Measurements from ENCODE around the gene DMRT3.

The DMRT3 gene

GRCh38 chr9:952546-952945 is 23.9 kb upstream of the DMRT3 start:
- H3K9me3 ChIP-seq (ENCODE audit: control insufficient read depth, low read length), result no peaks in the 10 kb centered on the region
- no peaks in the 10 kb centered on the region for H3K36me3 ChIP-seq (ENCODE audit: control insufficient read depth, insufficient read depth, low read length)
- H3K27ac ChIP-seq (ENCODE audit: low read depth, low read length, severe bottlenecking), result no peak overlapping the region
- H3K4me3 ChIP-seq (ENCODE audit: extremely low read depth, insufficient read depth, low read length, poor library complexity, severe bottlenecking), result no peak overlapping the region
- WGBS, 2 experiments (ENCODE audit: insufficient coverage in 2 of 2), result 94% methylated on average over 2 of the region's 4 CpGs; no CpG with 5 or more reads in 1 of the 2 experiments
- no peaks in the 10 kb centered on the region for H3K4me1 ChIP-seq (ENCODE audit: control insufficient read depth, insufficient read depth, low read length, poor library complexity, severe bottlenecking)

DNA sequence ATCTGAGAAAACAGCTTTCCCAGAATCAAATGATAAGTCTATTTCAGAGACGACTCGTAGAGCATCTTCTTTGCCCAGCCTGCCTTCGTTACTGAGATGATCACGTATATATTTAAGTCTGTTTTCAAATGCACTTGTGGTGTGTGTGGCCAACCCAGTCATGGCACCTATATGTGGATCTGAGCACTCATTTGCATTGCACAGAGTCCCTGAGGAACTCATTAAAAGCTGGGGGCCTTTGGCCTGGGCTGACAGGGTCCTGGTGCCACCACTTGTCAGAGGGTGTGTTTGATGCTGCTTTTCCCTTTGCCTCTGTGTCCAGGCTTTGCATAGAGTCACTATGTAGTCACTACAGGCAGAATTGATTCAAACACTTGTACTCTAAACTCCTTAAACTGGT is 17.4 kb upstream of the DMRT3 start:
- Histone ChIP-seq H3K4me3 (ENCODE audit: extremely low read depth, insufficient read depth, low read length, poor library complexity, severe bottlenecking) (no peak overlapping the region), H3K27ac (ENCODE audit: low read depth, low read length, severe bottlenecking) (no peak overlapping the region), H3K36me3 (ENCODE audit: control insufficient read depth, insufficient read depth, low read length) (no peaks in the 10 kb centered on the region), H3K9me3 (ENCODE audit: control insufficient read depth, low read length) (no peaks in the 10 kb centered on the region), H3K4me1 (ENCODE audit: control insufficient read depth, insufficient read depth, low read length, poor library complexity, severe bottlenecking) (no peaks in the 10 kb centered on the region)
- WGBS, 2 experiments (ENCODE audit: insufficient coverage in 2 of 2), result 80 to 100% methylated on average over 2 to 3 of the region's 4 CpGs

DNA sequence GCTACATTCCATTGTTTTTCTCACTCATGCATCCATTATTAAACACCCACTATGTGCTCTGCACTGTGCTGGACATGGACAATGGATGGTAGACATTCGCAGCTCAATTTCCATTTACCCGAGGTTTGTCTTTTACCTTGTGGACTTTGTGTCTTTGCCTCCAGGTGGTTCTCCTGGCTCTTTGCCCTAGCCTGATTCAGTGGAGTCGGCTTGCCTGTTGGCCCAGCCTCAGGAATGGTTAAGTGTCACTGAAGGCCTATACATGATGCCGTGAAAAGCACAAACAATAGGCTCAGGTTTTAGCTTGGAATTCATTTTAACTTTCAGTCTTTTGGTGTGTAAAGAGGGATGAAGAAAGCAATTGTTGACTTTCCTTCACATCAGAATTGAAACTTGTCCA is 16.5 kb upstream of the DMRT3 start:
- Histone ChIP-seq H3K4me3 (ENCODE audit: extremely low read depth, insufficient read depth, low read length, poor library complexity, severe bottlenecking) (no peak overlapping the region), H3K4me1 (ENCODE audit: control insufficient read depth, insufficient read depth, low read length, poor library complexity, severe bottlenecking) (no peaks in the 10 kb centered on the region), H3K27ac (ENCODE audit: low read depth, low read length, severe bottlenecking) (no peak overlapping the region), H3K9me3 (ENCODE audit: control insufficient read depth, low read length) (no peaks in the 10 kb centered on the region), H3K36me3 (ENCODE audit: control insufficient read depth, insufficient read depth, low read length) (no peaks in the 10 kb centered on the region)
- 86 to 88% methylated on average over 3 to 4 of the region's 4 CpGs for WGBS, 2 experiments (ENCODE audit: insufficient coverage in 2 of 2)

DNA sequence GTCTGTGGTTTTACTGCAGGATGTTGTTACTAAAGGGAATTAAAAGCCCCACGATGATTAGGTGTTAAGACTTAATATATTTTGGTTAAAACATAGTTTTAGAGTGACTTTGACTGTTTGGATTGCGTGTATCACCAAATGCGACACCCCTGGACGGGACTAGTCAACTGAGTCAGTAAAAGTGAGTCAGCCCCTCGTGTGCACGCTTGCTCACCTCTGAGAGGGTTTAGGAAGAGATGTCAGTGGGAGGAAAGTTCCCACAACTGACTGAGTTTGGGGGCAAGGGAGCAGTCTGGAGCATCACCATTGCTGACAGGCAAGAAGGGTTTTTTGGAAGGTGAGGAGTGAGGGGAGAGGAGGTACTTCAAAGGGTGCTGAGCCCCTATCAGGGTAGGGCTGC is 14.4 kb upstream of the DMRT3 start:
- 80 to 86% methylated on average over 6 of the region's 6 CpGs for WGBS, 2 experiments (ENCODE audit: insufficient coverage in 2 of 2)
- H3K4me1 ChIP-seq (ENCODE audit: control insufficient read depth, insufficient read depth, low read length, poor library complexity, severe bottlenecking), result no peaks in the 10 kb centered on the region
- no peak overlapping the region for H3K27ac ChIP-seq (ENCODE audit: low read depth, low read length, severe bottlenecking)
- no peaks in the 10 kb centered on the region for H3K9me3 ChIP-seq (ENCODE audit: control insufficient read depth, low read length)
- H3K4me3 ChIP-seq (ENCODE audit: extremely low read depth, insufficient read depth, low read length, poor library complexity, severe bottlenecking), result no peak overlapping the region
- no peaks in the 10 kb centered on the region for H3K36me3 ChIP-seq (ENCODE audit: control insufficient read depth, insufficient read depth, low read length)

GRCh38 chr9:965497-965896 is 11.0 kb upstream of the DMRT3 start:
- 45% methylated on average over 3 to 4 of the region's 4 CpGs for WGBS, 2 experiments (ENCODE audit: insufficient coverage in 2 of 2)
- Histone ChIP-seq H3K4me1 (ENCODE audit: control insufficient read depth, insufficient read depth, low read length, poor library complexity, severe bottlenecking) (no peaks in the 10 kb centered on the region), H3K4me3 (ENCODE audit: extremely low read depth, insufficient read depth, low read length, poor library complexity, severe bottlenecking) (no peak overlapping the region), H3K27ac (ENCODE audit: low read depth, low read length, severe bottlenecking) (no peak overlapping the region), H3K9me3 (ENCODE audit: control insufficient read depth, low read length) (no peaks in the 10 kb centered on the region), H3K36me3 (ENCODE audit: control insufficient read depth, insufficient read depth, low read length) (no peaks in the 10 kb centered on the region)

- Histone ChIP-seq H3K4me3 (ENCODE audit: extremely low read depth, insufficient read depth, low read length, poor library complexity, severe bottlenecking) (no peak overlapping the region), H3K4me1 (ENCODE audit: control insufficient read depth, insufficient read depth, low read length, poor library complexity, severe bottlenecking) (no peaks in the 10 kb centered on the region)
Observed at GRCh38 chr9:966870-967269, 9.6 kb upstream of the DMRT3 start.

DNA sequence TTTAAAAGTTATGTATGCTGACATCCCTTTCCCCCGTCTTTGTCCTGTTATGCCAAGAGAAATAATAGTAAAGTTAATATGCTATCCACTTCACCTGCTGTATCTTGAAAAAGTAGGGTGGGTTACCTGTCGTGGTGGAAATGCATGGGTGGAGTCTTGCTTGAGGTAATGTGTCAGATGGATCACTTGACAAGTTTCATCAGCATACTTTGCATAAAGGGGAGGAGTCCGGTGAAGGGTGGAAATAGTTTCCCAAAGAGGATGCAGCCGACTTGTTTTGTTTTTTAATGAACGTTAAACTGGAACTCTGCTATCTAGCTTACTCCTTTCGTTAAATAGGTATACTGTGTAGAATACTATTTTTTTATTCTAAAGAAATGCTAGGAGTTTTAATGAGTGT is 9.0 kb upstream of the DMRT3 start:
- WGBS, 2 experiments (ENCODE audit: insufficient coverage in 2 of 2), result 0% methylated on average over 1 of the region's 6 CpGs; no CpG with 5 or more reads in 1 of the 2 experiments
- no peaks in the 10 kb centered on the region for H3K36me3 ChIP-seq (ENCODE audit: control insufficient read depth, insufficient read depth, low read length)
- H3K4me1 ChIP-seq (ENCODE audit: control insufficient read depth, insufficient read depth, low read length, poor library complexity, severe bottlenecking), result no peaks in the 10 kb centered on the region
- no peak overlapping the region for H3K27ac ChIP-seq (ENCODE audit: low read depth, low read length, severe bottlenecking)
- H3K4me3 ChIP-seq (ENCODE audit: extremely low read depth, insufficient read depth, low read length, poor library complexity, severe bottlenecking), result no peak overlapping the region
- H3K9me3 ChIP-seq (ENCODE audit: control insufficient read depth, low read length), result no peaks in the 10 kb centered on the region

More at GRCh38 chr9:966870-967269, 9.6 kb upstream of the DMRT3 start:
- Histone ChIP-seq H3K9me3 (ENCODE audit: control insufficient read depth, low read length) (no peaks in the 10 kb centered on the region), H3K36me3 (ENCODE audit: control insufficient read depth, insufficient read depth, low read length) (no peaks in the 10 kb centered on the region), H3K27ac (ENCODE audit: low read depth, low read length, severe bottlenecking) (no peak overlapping the region)
- WGBS, 2 experiments (ENCODE audit: insufficient coverage in 2 of 2), result 33% methylated on average over 2 of the region's 3 CpGs; no CpG with 5 or more reads in 1 of the 2 experiments

DNA sequence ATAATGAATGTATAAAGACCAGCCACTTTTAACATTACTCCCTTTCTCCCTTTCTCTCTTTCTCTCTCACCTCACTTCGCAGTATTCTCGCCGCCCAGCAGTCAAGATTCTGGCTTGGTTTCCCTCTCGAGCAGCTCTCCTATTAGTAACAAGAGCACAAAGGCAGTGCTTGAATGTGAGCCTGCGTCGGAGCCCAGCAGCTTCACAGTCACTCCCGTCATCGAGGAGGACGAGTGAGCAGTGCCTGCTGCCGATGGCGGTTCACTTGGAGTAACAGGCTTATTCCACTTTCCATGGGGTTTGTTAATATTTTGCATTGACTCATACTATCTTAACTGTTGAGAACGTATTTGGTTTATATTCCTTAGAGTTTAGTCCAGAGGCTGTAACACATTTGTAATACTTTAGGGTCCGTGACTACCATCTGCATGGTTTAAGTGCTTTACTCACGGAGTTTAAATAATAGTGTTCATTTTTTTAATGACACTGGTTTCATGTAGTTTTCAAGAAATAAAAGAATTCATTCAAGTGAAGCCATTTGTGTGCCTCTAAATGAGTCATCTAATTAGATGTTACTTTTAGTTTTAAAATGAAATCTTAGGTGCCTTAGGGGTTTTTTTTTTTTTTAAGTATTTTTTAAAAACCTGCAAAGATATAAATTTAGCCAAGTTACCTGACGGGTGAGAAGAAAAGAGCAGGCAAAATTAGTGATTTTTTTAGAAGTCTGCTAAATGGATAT is 8.4 kb upstream of the DMRT3 start:
- Histone ChIP-seq H3K9me3 (ENCODE audit: control insufficient read depth, low read length) (no peaks in the 10 kb centered on the region), H3K4me3 (ENCODE audit: extremely low read depth, insufficient read depth, low read length, poor library complexity, severe bottlenecking) (no peak overlapping the region), H3K4me1 (ENCODE audit: control insufficient read depth, insufficient read depth, low read length, poor library complexity, severe bottlenecking) (no peaks in the 10 kb centered on the region), H3K36me3 (ENCODE audit: control insufficient read depth, insufficient read depth, low read length) (no peaks in the 10 kb centered on the region), H3K27ac (ENCODE audit: low read depth, low read length, severe bottlenecking) (no peak overlapping the region)
- 0 to 3% methylated on average over 1 to 11 of the region's 15 CpGs for WGBS, 2 experiments (ENCODE audit: insufficient coverage in 2 of 2)

- no peak overlapping the region for H3K4me3 ChIP-seq (ENCODE audit: extremely low read depth, insufficient read depth, low read length, poor library complexity, severe bottlenecking)
- no peaks in the 10 kb centered on the region for H3K9me3 ChIP-seq (ENCODE audit: control insufficient read depth, low read length)
- H3K36me3 ChIP-seq (ENCODE audit: control insufficient read depth, insufficient read depth, low read length), result no peaks in the 10 kb centered on the region
- no peak overlapping the region for H3K27ac ChIP-seq (ENCODE audit: low read depth, low read length, severe bottlenecking)
- WGBS, 2 experiments (ENCODE audit: insufficient coverage in 2 of 2), result 1 to 2% methylated on average over 43 to 45 of the region's 49 CpGs
- H3K4me1 ChIP-seq (ENCODE audit: control insufficient read depth, insufficient read depth, low read length, poor library complexity, severe bottlenecking), result no peaks in the 10 kb centered on the region
Observed at GRCh38 chr9:969310-970150, 6.9 kb upstream of the DMRT3 start.

- H3K36me3 ChIP-seq (ENCODE audit: control insufficient read depth, insufficient read depth, low read length), result no peaks in the 10 kb centered on the region
- 1 to 2% methylated on average over 52 to 54 of the region's 57 CpGs for WGBS, 2 experiments (ENCODE audit: insufficient coverage in 2 of 2)
- no peaks in the 10 kb centered on the region for H3K4me1 ChIP-seq (ENCODE audit: control insufficient read depth, insufficient read depth, low read length, poor library complexity, severe bottlenecking)
- H3K4me3 ChIP-seq (ENCODE audit: extremely low read depth, insufficient read depth, low read length, poor library complexity, severe bottlenecking), result no peak overlapping the region
- H3K9me3 ChIP-seq (ENCODE audit: control insufficient read depth, low read length), result no peaks in the 10 kb centered on the region
- H3K27ac ChIP-seq (ENCODE audit: low read depth, low read length, severe bottlenecking), result no peak overlapping the region
Observed at GRCh38 chr9:970151-970996, 6.1 kb upstream of the DMRT3 start.
